SK-N-SH (cell line): ENCODE data around the gene KCNAB1. TPM values are rescaled to one million over a fixed set of nuclear protein-coding genes. Genes with fewer than 3 reads are reported as not detected.
A peak's percentile ranks its signal among the peaks of the same experiment; 100 is the strongest.

Experiments used
- CTCF ChIA-PET: fragments of 300-600, 350-600 bp; formaldehyde crosslinking; extraction: SDS; loops from one replicate; lab custom pipeline; 2021; lab: Yijun Ruan, JAX
- POLR2A ChIA-PET: fragments of 350-600 bp; sonication (Branson Sonifier 250); formaldehyde crosslinking; extraction: SDS; loops from one replicate; lab custom pipeline; 2020; ENCODE audit warnings: antibody characterized with exemption, inconsistent platforms; lab: Yijun Ruan, JAX
- DNase-seq: peaks from one replicate; pipeline ENCODE4 v3.0.0; 2012
- H2AFZ ChIP-seq: fragments of 200-600 bp; sonication (generic); 2 replicates; pipeline ENCODE4 v1.8.1; 2016; ENCODE audit warnings: antibody characterized with exemption, mild to moderate bottlenecking, low read depth
- H3F3A ChIP-seq: fragments of 200-600 bp; sonication (generic); replicated peaks from 2 replicates; pipeline ENCODE3; 2016; ENCODE audit warnings: antibody characterized with exemption, mild to moderate bottlenecking; ENCODE audit not compliant: insufficient read depth
- H3K27ac ChIP-seq, 2 experiments: fragments of 200-500 bp in 1 of 2; fragments of 200-600 bp in 1 of 2; sonication (Bioruptor generic) in 1 of 2; sonication (generic), shearing (Covaris generic) in 1 of 2; 2 replicates each; pipeline versions ENCODE4 v1.5.1 to v1.6.1; 2014 to 2016; ENCODE audit warnings: low read depth in 2 of 2, inconsistent platforms in 1 of 2, low read length in 1 of 2, mild to moderate bottlenecking in 1 of 2, mixed read lengths in 1 of 2
- H3K27me3 ChIP-seq: fragments of 200-600 bp; sonication (generic), shearing (Covaris generic); 2 replicates; pipeline ENCODE4 v1.6.1; 2016; ENCODE audit warnings: mixed run types; ENCODE audit not compliant: insufficient read depth
- H3K36me3 ChIP-seq, 2 experiments: fragments of 200-500 bp in 1 of 2; fragments of 200-600 bp in 1 of 2; sonication (Bioruptor generic) in 1 of 2; sonication (generic) in 1 of 2; replicated peaks in 1 of 2; 2 replicates each; pipeline versions ENCODE3 to v1.5.1; 2014 to 2016; ENCODE audit warnings: low read length in 1 of 2, mild to moderate bottlenecking in 1 of 2; ENCODE audit not compliant: insufficient read depth in 2 of 2, control insufficient read depth in 1 of 2
- H3K4me1 ChIP-seq, 2 experiments: fragments of 200-500 bp in 1 of 2; fragments of 200-600 bp in 1 of 2; sonication (Bioruptor generic) in 1 of 2; sonication (generic), shearing (Covaris generic) in 1 of 2; 2 replicates each; pipeline versions ENCODE4 v1.5.1 to v1.6.1; 2014 to 2016; ENCODE audit warnings: low read depth in 1 of 2, low read length in 1 of 2, mixed run types in 1 of 2; ENCODE audit not compliant: insufficient read depth in 2 of 2, control insufficient read depth in 1 of 2
- H3K4me2 ChIP-seq: fragments of 200-600 bp; sonication (generic), shearing (Covaris generic); 2 replicates; pipeline ENCODE4 v1.6.1; 2017; ENCODE audit warnings: mixed run types
- H3K4me3 ChIP-seq, 2 experiments: fragments of 200-500 bp in 1 of 2; fragments of 200-600 bp in 1 of 2; sonication (Bioruptor generic) in 1 of 2; sonication (generic), shearing (Covaris generic) in 1 of 2; 2 replicates each; pipeline versions ENCODE4 v1.5.1 to v1.8.1; 2014 to 2016; ENCODE audit warnings: low read depth in 2 of 2, inconsistent platforms in 1 of 2, low read length in 1 of 2, mild to moderate bottlenecking in 1 of 2, mixed read lengths in 1 of 2, moderate library complexity in 1 of 2
- H3K79me2 ChIP-seq: fragments of 200-600 bp; sonication (generic); 2 replicates; pipeline ENCODE4 v1.8.1; 2017; ENCODE audit warnings: mild to moderate bottlenecking; ENCODE audit not compliant: insufficient read depth
- H3K9ac ChIP-seq: fragments of 200-600 bp; sonication (generic); 2 replicates; pipeline ENCODE4 v1.6.1; 2017; ENCODE audit warnings: mixed run types
- H3K9me2 ChIP-seq: fragments of 200-600 bp; sonication (generic); 2 replicates; pipeline ENCODE4 v1.6.1; 2017; ENCODE audit warnings: mixed run types
- H3K9me3 ChIP-seq: fragments of 200-600 bp; sonication (generic); 2 replicates; pipeline ENCODE4 v1.6.1; 2017; ENCODE audit warnings: mixed run types, mild to moderate bottlenecking, moderate library complexity
- H4K20me1 ChIP-seq: fragments of 200-600 bp; sonication (generic); 2 replicates; pipeline ENCODE4 v1.6.1; 2017; ENCODE audit warnings: mild to moderate bottlenecking, mixed run types; ENCODE audit not compliant: insufficient read depth
- CHD2 ChIP-seq: fragments of 150-350 bp; IDR thresholded peaks from 2 replicates; pipeline ENCODE4 v1.6.1; 2018; ENCODE audit warnings: low read length; ENCODE audit not compliant: partially characterized antibody
- ELF1 ChIP-seq: IDR thresholded peaks from 2 replicates; pipeline ENCODE4 v1.4.0; 2012
- EP300 ChIP-seq, 2 experiments: IDR thresholded peaks; 2 replicates each; pipeline versions ENCODE4 v1.4.0 to v1.6.1; 2012; ENCODE audit warnings: borderline replicate concordance in 1 of 2, low read depth in 1 of 2, low read length in 1 of 2
- EZH2phosphoT487 ChIP-seq: fragments of 200-600 bp; sonication (generic); IDR thresholded peaks from 2 replicates; pipeline ENCODE4 v1.6.1; 2017; ENCODE audit warnings: low read depth, mixed run types, mild to moderate bottlenecking, antibody characterized with exemption, moderate library complexity, borderline replicate concordance
- FOSL2 ChIP-seq: IDR thresholded peaks from 2 replicates; pipeline ENCODE4 v1.4.0; 2012; ENCODE audit warnings: low read depth, mild to moderate bottlenecking, moderate library complexity, borderline replicate concordance
- FOXJ3 ChIP-seq: sonication (generic); formaldehyde crosslinking; IDR thresholded peaks from 2 replicates; pipeline ENCODE4 v1.5.1; 2020; ENCODE audit warnings: mild to moderate bottlenecking, missing genetic modification reagents
- GABPA ChIP-seq: IDR thresholded peaks from 2 replicates; pipeline ENCODE4 v1.4.0; 2012; ENCODE audit warnings: low read depth, mild to moderate bottlenecking
- IRF3 ChIP-seq: fragments of 150-350 bp; IDR thresholded peaks from 2 replicates; pipeline ENCODE4 v1.6.1; 2016; ENCODE audit warnings: mild to moderate bottlenecking, low read depth, low read length
- JUND ChIP-seq: IDR thresholded peaks from 2 replicates; pipeline ENCODE4 v1.4.0; 2012
- MEF2A ChIP-seq: IDR thresholded peaks from 2 replicates; pipeline ENCODE4 v1.4.0; 2012; ENCODE audit warnings: low read depth, borderline replicate concordance
- MXI1 ChIP-seq: IDR thresholded peaks from 2 replicates; pipeline ENCODE4 v1.6.1; 2012; ENCODE audit warnings: mild to moderate bottlenecking, low read depth, low read length, improper control_type of control experiment
- NFIC ChIP-seq: IDR thresholded peaks from 2 replicates; pipeline ENCODE4 v1.4.0; 2012; ENCODE audit warnings: borderline replicate concordance
- NRF1 ChIP-seq: IDR thresholded peaks from 2 replicates; pipeline ENCODE4 v1.6.1; 2012; ENCODE audit warnings: low read depth, mild to moderate bottlenecking, low read length
- PBX3 ChIP-seq: IDR thresholded peaks from 2 replicates; pipeline ENCODE4; 2012
- POLR2AphosphoS5 ChIP-seq: IDR thresholded peaks from 2 replicates; pipeline ENCODE4 v1.6.1; 2012; ENCODE audit warnings: low read depth, low read length
- RAD21 ChIP-seq: IDR thresholded peaks from 2 replicates; pipeline ENCODE4 v1.6.1; 2012; ENCODE audit warnings: mild to moderate bottlenecking, low read length
- RCOR1 ChIP-seq: fragments of 150-350 bp; IDR thresholded peaks from 2 replicates; pipeline ENCODE4 v1.6.1; 2017; ENCODE audit warnings: antibody characterized with exemption, low read length
- REST ChIP-seq: IDR thresholded peaks from 2 replicates; pipeline ENCODE4 v1.6.1; 2012; ENCODE audit warnings: mild to moderate bottlenecking, low read depth, low read length, moderate library complexity
- RXRA ChIP-seq: IDR thresholded peaks from 2 replicates; pipeline ENCODE4 v1.4.0; 2012; ENCODE audit warnings: low read depth, mild to moderate bottlenecking, borderline replicate concordance
- SIN3A ChIP-seq: IDR thresholded peaks from 2 replicates; pipeline ENCODE4 v1.6.1; 2012; ENCODE audit warnings: low read depth, mild to moderate bottlenecking, low read length, moderate library complexity, borderline replicate concordance
- SMC3 ChIP-seq: IDR thresholded peaks from 2 replicates; pipeline ENCODE4 v1.6.1; 2012; ENCODE audit warnings: low read depth, low read length, improper control_type of control experiment
- TAF1 ChIP-seq: IDR thresholded peaks from 2 replicates; pipeline ENCODE4 v1.6.1; 2012; ENCODE audit warnings: low read depth, mild to moderate bottlenecking, low read length, moderate library complexity, borderline replicate concordance
- TEAD4 ChIP-seq: IDR thresholded peaks from 2 replicates; pipeline ENCODE4 v1.4.0; 2012; ENCODE audit warnings: mild to moderate bottlenecking, borderline replicate concordance; ENCODE audit not compliant: insufficient read depth
- ZBTB33 ChIP-seq: IDR thresholded peaks from 2 replicates; pipeline ENCODE4 v1.4.0; 2012; ENCODE audit warnings: low read depth, borderline replicate concordance
- WGBS: methylation state at CpG from one replicate; pipeline ENCODE4 v1.1.6; 2017; ENCODE audit warnings: low lambda C conversion rate; 5-methylcytosine and 5-hydroxymethylcytosine counted together
- polyA plus RNA-seq, 3 experiments: library from polyadenylated mRNA; depleted of rRNA; stranded (reverse); fragments of >200 nt; gene quantifications; 2 replicates each; pipeline ENCODE4 v1.2.3, GENCODE V29; 2012
- TF ChIP-seq, protein P1 (sequence below): fragments of 200-600 bp; sonication (generic); IDR thresholded peaks from 2 replicates; pipeline ENCODE4 v1.6.1; 2017; ENCODE audit warnings: antibody characterized with exemption, mild to moderate bottlenecking, moderate library complexity

Gene KCNAB1
- polyA plus RNA-seq, 1 of the 3 experiments (the other 2 are of a cell fraction) = 82.1 TPM

- POLR2A ChIA-PET = no interaction called here
- 32% methylated on average over 2 of the region's 2 CpGs for WGBS
- 0 out of 2 replicates have a peak overlapping the region, but pooled peaks have one; percentile 7 for H3K4me2 ChIP-seq
- TF ChIP-seq TAF1 = no peak
- TF ChIP-seq MEF2A = peak; percentile 62; the same call in 1 of the 2 replicates
- peak; percentile 69; the same call in 1 of the 2 replicates for TF ChIP-seq ZBTB33
- TF ChIP-seq RAD21 = no peak
- TF ChIP-seq RXRA = peak; percentile 79; the same call in 1 of the 2 replicates
- TF ChIP-seq PBX3 = peak; percentile 93
- no peak for TF ChIP-seq CHD2
- TF ChIP-seq FOSL2 = peak; percentile 85
- no peak for TF ChIP-seq FOXJ3
- TF ChIP-seq ELF1 = peak; percentile 45; the same call in 1 of the 2 replicates
- TF ChIP-seq SMC3 = no peak
- no peak for TF ChIP-seq IRF3
- TF ChIP-seq EZH2phosphoT487 = no peak
- no peak for TF ChIP-seq SIN3A
- TF ChIP-seq MXI1 = no peak
- TF ChIP-seq JUND = peak; percentile 88
- TF ChIP-seq GABPA = peak; percentile 25; the same call in 1 of the 2 replicates
- peak; percentile 33 to 98; a peak in 3 of 4 replicates for TF ChIP-seq EP300 (IDR thresholded peaks at IDR 0.05; ENCODE audit: borderline replicate concordance in 1 of 2, low read depth in 1 of 2, low read length in 1 of 2)
- TF ChIP-seq, protein P1, sequence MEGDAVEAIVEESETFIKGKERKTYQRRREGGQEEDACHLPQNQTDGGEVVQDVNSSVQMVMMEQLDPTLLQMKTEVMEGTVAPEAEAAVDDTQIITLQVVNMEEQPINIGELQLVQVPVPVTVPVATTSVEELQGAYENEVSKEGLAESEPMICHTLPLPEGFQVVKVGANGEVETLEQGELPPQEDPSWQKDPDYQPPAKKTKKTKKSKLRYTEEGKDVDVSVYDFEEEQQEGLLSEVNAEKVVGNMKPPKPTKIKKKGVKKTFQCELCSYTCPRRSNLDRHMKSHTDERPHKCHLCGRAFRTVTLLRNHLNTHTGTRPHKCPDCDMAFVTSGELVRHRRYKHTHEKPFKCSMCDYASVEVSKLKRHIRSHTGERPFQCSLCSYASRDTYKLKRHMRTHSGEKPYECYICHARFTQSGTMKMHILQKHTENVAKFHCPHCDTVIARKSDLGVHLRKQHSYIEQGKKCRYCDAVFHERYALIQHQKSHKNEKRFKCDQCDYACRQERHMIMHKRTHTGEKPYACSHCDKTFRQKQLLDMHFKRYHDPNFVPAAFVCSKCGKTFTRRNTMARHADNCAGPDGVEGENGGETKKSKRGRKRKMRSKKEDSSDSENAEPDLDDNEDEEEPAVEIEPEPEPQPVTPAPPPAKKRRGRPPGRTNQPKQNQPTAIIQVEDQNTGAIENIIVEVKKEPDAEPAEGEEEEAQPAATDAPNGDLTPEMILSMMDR = no peak
- TF ChIP-seq POLR2AphosphoS5 = peak; percentile 68; the same call in 1 of the 2 replicates
- TF ChIP-seq RCOR1 = no peak
- TF ChIP-seq REST = 0 out of 2 replicates have a peak, but pooled peaks have one; percentile 20
- peak; percentile 91 for TF ChIP-seq TEAD4
- TF ChIP-seq NRF1 = no peak
- peak; percentile 94 for TF ChIP-seq NFIC
Observed at GRCh38 chr3:156211583-156211982, 91.2 kb downstream of the KCNAB1 start.

More at GRCh38 chr3:156211583-156211982, 91.2 kb downstream of the KCNAB1 start:
- H2AFZ ChIP-seq = peak overlapping the region; percentile 31; the same call in 1 of the 2 replicates
- peak overlapping the region; percentile 39 to 94; a peak in 3 of 4 replicates for H3K27ac ChIP-seq
- no peaks in the 10 kb centered on the region for H3K27me3 ChIP-seq
- no peaks in the 10 kb centered on the region for H3K9me2 ChIP-seq
- peaks cover 0 to 24% of the 10 kb centered on the region in 2 experiments; a peak in 2 of 4 replicates for H3K4me1 ChIP-seq
- no peak overlapping the region for H3K9ac ChIP-seq
- H3K4me3 ChIP-seq = no peak overlapping the region
- CTCF ChIA-PET = no interaction called here
- H3F3A ChIP-seq = peaks cover 44% of the 10 kb centered on the region
- no peaks in the 10 kb centered on the region for H3K9me3 ChIP-seq
- no peaks in the 10 kb centered on the region for H4K20me1 ChIP-seq
- H3K79me2 ChIP-seq = no peaks in the 10 kb centered on the region
- no peaks in the 10 kb centered on the region for H3K36me3 ChIP-seq
- DNase-seq = no peak
